GM18505 (cell line): ENCODE data around the gene RANBP3.
A peak's percentile ranks its signal among the peaks of the same experiment; 100 is the strongest.

Experiments used
- ATAC-seq: cut with Tn5 transposase; IDR thresholded peaks from one replicate; pipeline ENCODE4 v1.9.1; 2021; ENCODE audit not compliant: unreplicated experiment
- POLR2A ChIP-seq: IDR thresholded peaks from 4 replicates; pipeline ENCODE4 v1.6.1; 2011; ENCODE audit warnings: borderline replicate concordance; ENCODE audit not compliant: insufficient read depth, insufficient read length; ENCODE audit errors: extremely low read depth

The RANBP3 gene

DNA sequence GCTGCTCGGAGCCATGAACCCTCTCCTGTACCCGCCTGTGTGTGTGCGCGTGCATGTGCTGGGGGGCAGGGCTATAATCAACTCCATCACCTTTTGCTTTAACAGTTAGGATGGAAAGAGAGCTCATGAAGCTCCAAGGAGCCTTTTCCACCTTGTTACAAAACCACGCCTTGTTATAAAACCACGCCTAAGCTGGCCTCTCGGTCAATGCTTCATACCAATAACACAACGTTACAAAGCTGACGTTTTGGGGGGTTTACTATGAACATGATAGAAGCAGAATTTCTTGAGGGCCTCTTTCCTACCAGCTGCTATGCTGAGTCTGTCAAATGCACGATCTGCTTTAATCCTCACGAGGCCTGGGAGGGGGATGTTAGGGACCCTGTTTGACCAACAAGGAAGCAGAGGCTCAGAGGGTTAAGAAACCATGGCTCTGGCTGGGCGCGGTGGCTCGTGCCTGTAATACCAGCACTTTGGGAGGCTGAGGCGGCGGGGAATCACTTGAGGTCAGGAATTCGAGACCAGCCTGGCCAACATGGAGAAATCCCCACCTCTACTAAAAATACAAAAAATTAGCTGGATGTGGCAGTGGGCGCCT lies 52.0 kb downstream of the RANBP3 start:
- ATAC-seq: no peak
- no peak for TF ChIP-seq POLR2A

- no peak for TF ChIP-seq POLR2A
- ATAC-seq: no peak
These were observed 54.6 kb downstream of the RANBP3 start for GRCh38 chr19:5923356-5923755.

GRCh38 chr19:5922161-5922545 lies 55.8 kb downstream of the RANBP3 start:
- TF ChIP-seq POLR2A: no peak
- ATAC-seq: no peak

GRCh38 chr19:5921516-5922160 lies 56.3 kb downstream of the RANBP3 start:
- no peak for ATAC-seq
- TF ChIP-seq POLR2A: no peak

DNA sequence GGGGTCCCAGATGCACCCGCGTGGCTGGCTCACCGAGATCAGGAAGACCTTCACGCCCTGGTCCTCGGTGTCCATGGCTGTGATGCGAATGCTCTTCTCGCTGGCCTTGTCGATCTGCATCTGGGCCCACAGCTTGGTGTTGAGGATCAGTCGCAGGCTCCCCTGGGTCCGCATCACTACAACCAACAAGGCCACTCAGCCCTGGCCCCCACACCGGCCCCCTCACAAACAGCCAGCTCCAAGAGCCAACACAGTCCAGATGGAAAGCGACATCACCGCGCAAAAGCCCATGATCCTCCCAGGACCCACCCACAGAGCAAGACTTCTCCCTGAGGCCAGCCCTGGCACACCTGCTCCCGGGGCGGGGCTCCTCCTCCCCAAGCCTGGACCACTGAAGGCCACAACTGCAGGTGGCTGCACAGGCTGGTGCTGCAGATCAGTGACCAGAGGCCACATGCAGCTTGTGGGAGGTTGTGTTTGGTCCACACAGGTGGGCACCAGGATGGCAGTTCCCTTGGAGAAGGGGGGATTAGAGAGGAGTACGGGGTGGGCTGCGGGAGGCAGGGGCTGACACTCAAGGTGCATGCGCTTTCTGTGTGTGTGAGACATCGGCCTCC lies 59.4 kb downstream of the RANBP3 start:
- ATAC-seq: no peak
- TF ChIP-seq POLR2A: no peak

GRCh38 chr19:5917431-5918107 lies 60.4 kb downstream of the RANBP3 start:
- TF ChIP-seq POLR2A: no peak

GRCh38 chr19:5916181-5916708 lies 61.7 kb downstream of the RANBP3 start:
- TF ChIP-seq POLR2A: peak; percentile 22
- ATAC-seq: no peak

More at GRCh38 chr19:5917431-5918107, 60.4 kb downstream of the RANBP3 start:
- no peak for ATAC-seq

GRCh38 chr19:5915782-5916165 lies 62.2 kb downstream of the RANBP3 start:
- no peak for TF ChIP-seq POLR2A
- ATAC-seq: no peak

DNA sequence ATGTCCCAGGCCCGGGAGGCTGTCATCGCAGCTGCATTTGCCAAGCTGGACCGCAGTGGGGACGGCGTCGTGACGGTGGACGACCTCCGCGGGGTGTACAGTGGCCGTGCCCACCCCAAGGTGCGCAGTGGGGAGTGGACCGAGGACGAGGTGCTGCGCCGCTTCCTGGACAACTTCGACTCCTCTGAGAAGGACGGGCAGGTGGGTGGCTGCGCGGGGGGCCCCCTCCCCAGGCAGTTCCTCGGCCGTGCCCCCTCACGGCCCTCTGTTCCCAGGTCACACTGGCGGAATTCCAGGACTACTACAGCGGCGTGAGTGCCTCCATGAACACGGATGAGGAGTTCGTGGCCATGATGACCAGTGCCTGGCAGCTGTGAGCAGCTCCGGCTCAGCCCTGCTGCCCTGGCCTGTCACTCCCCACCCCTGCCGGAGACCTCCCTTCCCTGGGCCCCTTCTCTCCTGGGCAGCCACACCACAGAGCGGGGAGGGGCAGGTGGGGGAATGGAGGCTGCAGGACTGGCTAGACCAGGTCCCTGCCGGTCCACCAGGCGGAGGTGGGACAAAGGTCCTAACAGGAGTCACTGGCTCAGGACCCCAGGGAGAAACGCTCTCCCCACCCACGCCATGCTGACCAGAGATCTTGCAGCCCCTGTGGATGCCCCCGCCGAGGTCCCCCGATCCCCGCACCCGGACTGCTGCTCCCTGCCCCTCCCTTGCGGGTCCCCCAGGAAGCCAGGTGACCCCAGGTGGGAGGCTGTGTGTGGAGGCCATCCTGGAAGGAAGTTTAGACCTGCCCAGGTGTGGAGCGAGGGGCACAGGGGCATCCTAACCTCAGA lies 62.8 kb downstream of the RANBP3 start:
- no peak for ATAC-seq
- TF ChIP-seq POLR2A: no peak

DNA sequence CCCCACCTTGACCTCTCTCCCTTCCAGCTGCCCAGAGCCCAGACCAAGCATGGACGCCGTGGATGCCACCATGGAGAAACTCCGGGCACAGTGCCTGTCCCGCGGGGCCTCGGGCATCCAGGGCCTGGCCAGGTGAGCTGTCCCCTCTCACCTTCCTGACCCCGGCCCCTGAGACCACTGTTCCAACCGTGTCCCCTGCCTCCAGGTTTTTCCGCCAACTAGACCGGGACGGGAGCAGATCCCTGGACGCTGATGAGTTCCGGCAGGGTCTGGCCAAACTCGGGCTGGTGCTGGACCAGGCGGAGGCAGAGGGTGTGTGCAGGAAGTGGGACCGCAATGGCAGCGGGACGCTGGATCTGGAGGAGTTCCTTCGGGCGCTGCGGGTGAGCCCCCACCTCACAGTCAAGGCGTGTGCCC lies 63.6 kb downstream of the RANBP3 start:
- no peak for ATAC-seq
- TF ChIP-seq POLR2A: no peak

- ATAC-seq: no peak
- no peak for TF ChIP-seq POLR2A
These were observed 64.1 kb downstream of the RANBP3 start, which contains the start of gene CAPS for GRCh38 chr19:5913739-5914357. Gene CAPS, plus strand, starts transcription at chr19:5914254. Its CDS starts 153 bp downstream, at chr19:5914407.

- no peak for ATAC-seq
- TF ChIP-seq POLR2A: no peak
These were observed 66.6 kb downstream of the RANBP3 start for GRCh38 chr19:5911366-5911765.
